WTC11 (cell line): ENCODE results near the gene IGFALS. TPM values are rescaled to one million over a fixed set of nuclear protein-coding genes. Genes with fewer than 3 reads are reported as not detected.

ENCODE experiments used
- ATAC-seq: fragments of 200-7000 bp; cut with Tn5 transposase; 2 replicates; pipeline ENCODE4 v1.10.0; 2021; ENCODE audit warnings: mild to moderate bottlenecking, moderate library complexity
- CTCF ChIA-PET: fragments of 300-600 bp; sonication (Branson Sonifier 250); formaldehyde crosslinking; loops from one replicate; lab custom pipeline; 2021; ENCODE audit warnings: antibody characterized with exemption; lab: Charles Lee
- POLR2A ChIA-PET: fragments of 350-600 bp; sonication (Branson Sonifier 250); formaldehyde crosslinking; loops from one replicate; lab custom pipeline; 2021; ENCODE audit warnings: antibody characterized with exemption; lab: Charles Lee
- DNase-seq: peaks from one replicate; pipeline ENCODE4 v3.0.0; 2021; ENCODE audit warnings: low spot score
- H3K27ac Mint-ChIP-seq: 2 replicates; pipeline ENCODE4 v1.8.0; 2021; ENCODE audit warnings: mixed read lengths
- H3K27me3 Mint-ChIP-seq: 2 replicates; pipeline ENCODE4 v1.8.0; 2021; ENCODE audit warnings: low read depth, mild to moderate bottlenecking, moderate library complexity, mixed read lengths
- H3K36me3 Mint-ChIP-seq: 2 replicates; pipeline ENCODE4 v1.8.0; 2021; ENCODE audit warnings: mixed read lengths
- H3K4me1 Mint-ChIP-seq: 2 replicates; pipeline ENCODE4 v1.8.0; 2022; ENCODE audit warnings: mixed read lengths
- H3K4me3 Mint-ChIP-seq: 2 replicates; pipeline ENCODE4 v1.8.0; 2021; ENCODE audit warnings: mild to moderate bottlenecking, moderate library complexity, mixed read lengths
- H3K9me3 Mint-ChIP-seq: 2 replicates; pipeline ENCODE4 v1.8.0; 2021; ENCODE audit warnings: mixed read lengths
- ELF4 ChIP-seq: sonication (generic); formaldehyde crosslinking; IDR thresholded peaks from 2 replicates; pipeline ENCODE4 v1.8.1; 2022; ENCODE audit warnings: low read depth, mild to moderate bottlenecking, moderate library complexity, missing genetic modification reagents
- ETV6 ChIP-seq: sonication (generic); formaldehyde crosslinking; IDR thresholded peaks from 2 replicates; pipeline ENCODE4 v1.8.1; 2022; ENCODE audit warnings: mild to moderate bottlenecking, missing genetic modification reagents
- FOXK1 ChIP-seq: sonication (generic); formaldehyde crosslinking; IDR thresholded peaks from 2 replicates; pipeline ENCODE4 v1.8.0; 2022; ENCODE audit warnings: mild to moderate bottlenecking, moderate library complexity, missing genetic modification reagents
- HMGA2 ChIP-seq: fragments of 250-450 bp; sonication (Bioruptor Pico); IDR thresholded peaks from 2 replicates; pipeline ENCODE4 v1.4.0; 2021; ENCODE audit warnings: mild to moderate bottlenecking, moderate library complexity
- IRF2 ChIP-seq: sonication (generic); formaldehyde crosslinking; IDR thresholded peaks from 2 replicates; pipeline ENCODE4 v1.8.0; 2022; ENCODE audit warnings: low read depth, missing genetic modification reagents, borderline replicate concordance
- NR1H2 ChIP-seq: sonication (generic); formaldehyde crosslinking; IDR thresholded peaks from 2 replicates; pipeline ENCODE4 v1.9.0; 2021; ENCODE audit warnings: mild to moderate bottlenecking, moderate library complexity, missing genetic modification reagents
- NR3C1 ChIP-seq: sonication (generic); formaldehyde crosslinking; conservative IDR thresholded peaks from 2 replicates; pipeline ENCODE4 v1.8.1; 2023; ENCODE audit warnings: low read depth, mild to moderate bottlenecking, missing genetic modification reagents
- OVOL2 ChIP-seq: fragments of 250-450 bp; sonication (Bioruptor Pico); IDR thresholded peaks from 2 replicates; pipeline ENCODE4 v1.9.0; 2021; ENCODE audit warnings: mild to moderate bottlenecking, borderline replicate concordance
- RELA ChIP-seq: sonication (generic); formaldehyde crosslinking; IDR thresholded peaks from 2 replicates; pipeline ENCODE4 v1.8.1; 2022; ENCODE audit warnings: missing genetic modification reagents, mild to moderate bottlenecking, borderline replicate concordance
- SP1 ChIP-seq: sonication (generic); formaldehyde crosslinking; conservative IDR thresholded peaks from 2 replicates; pipeline ENCODE4 v1.8.1; 2022; ENCODE audit warnings: missing genetic modification reagents
- TEAD1 ChIP-seq: sonication (generic); formaldehyde crosslinking; IDR thresholded peaks from 2 replicates; pipeline ENCODE4 v1.8.0; 2022; ENCODE audit warnings: mild to moderate bottlenecking, missing genetic modification reagents
- ZBTB21 ChIP-seq: sonication (generic); formaldehyde crosslinking; IDR thresholded peaks from 2 replicates; pipeline ENCODE4 v1.8.1; 2023; ENCODE audit warnings: mild to moderate bottlenecking, missing genetic modification reagents, borderline replicate concordance
- ZNF263 ChIP-seq: sonication (generic); formaldehyde crosslinking; IDR thresholded peaks from 2 replicates; pipeline ENCODE4 v1.8.1; 2022; ENCODE audit warnings: low read depth, mild to moderate bottlenecking, moderate library complexity, missing genetic modification reagents
- ZNF396 ChIP-seq: fragments of 250-450 bp; sonication (Bioruptor Pico); IDR thresholded peaks from 2 replicates; pipeline ENCODE4 v1.8.0; 2021; ENCODE audit warnings: mild to moderate bottlenecking, moderate library complexity, borderline replicate concordance
- total RNA-seq: library from RNA; stranded (reverse); gene quantifications from 3 replicates; pipeline ENCODE4 v1.2.3, GENCODE V29; 2021
- TF ChIP-seq, protein P1 (sequence below): sonication (generic); formaldehyde crosslinking; conservative IDR thresholded peaks from 2 replicates; pipeline ENCODE4 v1.8.1; 2022; ENCODE audit warnings: mild to moderate bottlenecking, missing genetic modification reagents
- TF ChIP-seq, protein P2 (sequence below): fragments of 250-450 bp; sonication (Bioruptor Pico); IDR thresholded peaks from 2 replicates; pipeline ENCODE4 v1.8.0; 2021; ENCODE audit warnings: mild to moderate bottlenecking
- TF ChIP-seq, protein P3 (sequence below): sonication (generic); formaldehyde crosslinking; IDR thresholded peaks from 2 replicates; pipeline ENCODE4 v1.8.0; 2022; ENCODE audit warnings: missing genetic modification reagents
- TF ChIP-seq, protein P4 (sequence below): fragments of 250-450 bp; sonication (Bioruptor Pico); IDR thresholded peaks from 2 replicates; pipeline ENCODE4 v2.1.2; 2022; ENCODE audit warnings: mild to moderate bottlenecking, moderate library complexity
- TF ChIP-seq, protein P5 (sequence below): sonication (generic); formaldehyde crosslinking; IDR thresholded peaks from 2 replicates; pipeline ENCODE4 v1.8.0; 2022; ENCODE audit warnings: mild to moderate bottlenecking, missing genetic modification reagents

The IGFALS gene
- total RNA-seq, 1 experiment from 2014 or later, result not detected

- CTCF ChIA-PET, result interaction anchor here (1.2 to 1.3 kb wide), 2 partner anchors 13 to 239 kb away, joined by 3 read pairs; no protein-coding TSS in a partner anchor
- no peaks in the 10 kb centered on the region for H3K9me3 Mint-ChIP-seq
These were observed 16.5 kb downstream of the IGFALS start for GRCh38 chr16:1776991-1777374.

DNA sequence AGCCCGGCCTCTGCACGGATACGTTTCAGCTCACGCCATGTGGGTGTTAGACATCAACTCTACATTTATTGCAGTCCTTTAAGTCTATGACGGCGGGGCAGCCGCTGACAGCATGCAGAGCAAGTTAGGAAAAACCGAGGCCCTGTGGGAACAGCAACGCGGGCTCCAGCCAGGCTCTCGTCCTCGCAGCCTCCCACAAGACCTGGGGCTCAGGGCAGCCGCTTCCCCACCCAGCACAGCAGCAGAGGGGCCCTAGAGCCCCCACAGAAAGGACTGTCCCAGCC, 16.9 kb downstream of the IGFALS start:
- H3K4me3 Mint-ChIP-seq, result no peak overlapping the region
- no peaks in the 10 kb centered on the region for H3K9me3 Mint-ChIP-seq
- H3K27me3 Mint-ChIP-seq, result no peaks in the 10 kb centered on the region; the same call in 1 of the 2 replicates
- TF ChIP-seq RELA (CRISPR knock-in tag), result no peak
- no peak for TF ChIP-seq TEAD1 (CRISPR knock-in tag)
- TF ChIP-seq, protein P1, sequence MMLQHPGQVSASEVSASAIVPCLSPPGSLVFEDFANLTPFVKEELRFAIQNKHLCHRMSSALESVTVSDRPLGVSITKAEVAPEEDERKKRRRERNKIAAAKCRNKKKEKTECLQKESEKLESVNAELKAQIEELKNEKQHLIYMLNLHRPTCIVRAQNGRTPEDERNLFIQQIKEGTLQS (CRISPR knock-in tag), result no peak
- TF ChIP-seq OVOL2, result no peak
- TF ChIP-seq ZBTB21, result no peak
- TF ChIP-seq ETV6 (CRISPR knock-in tag), result no peak
- TF ChIP-seq IRF2 (CRISPR knock-in tag), result no peak
- no peak for TF ChIP-seq ZNF396 (CRISPR knock-in tag)
- TF ChIP-seq, protein P2, sequence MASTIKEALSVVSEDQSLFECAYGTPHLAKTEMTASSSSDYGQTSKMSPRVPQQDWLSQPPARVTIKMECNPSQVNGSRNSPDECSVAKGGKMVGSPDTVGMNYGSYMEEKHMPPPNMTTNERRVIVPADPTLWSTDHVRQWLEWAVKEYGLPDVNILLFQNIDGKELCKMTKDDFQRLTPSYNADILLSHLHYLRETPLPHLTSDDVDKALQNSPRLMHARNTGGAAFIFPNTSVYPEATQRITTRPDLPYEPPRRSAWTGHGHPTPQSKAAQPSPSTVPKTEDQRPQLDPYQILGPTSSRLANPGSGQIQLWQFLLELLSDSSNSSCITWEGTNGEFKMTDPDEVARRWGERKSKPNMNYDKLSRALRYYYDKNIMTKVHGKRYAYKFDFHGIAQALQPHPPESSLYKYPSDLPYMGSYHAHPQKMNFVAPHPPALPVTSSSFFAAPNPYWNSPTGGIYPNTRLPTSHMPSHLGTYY, result no peak
- no peak for TF ChIP-seq HMGA2 (CRISPR knock-in tag)
- TF ChIP-seq FOXK1 (CRISPR knock-in tag), result no peak
- peaks cover 5% of the 10 kb centered on the region for H3K4me1 Mint-ChIP-seq
- peaks cover 4% of the 10 kb centered on the region for H3K36me3 Mint-ChIP-seq
- ATAC-seq (no peak), DNase-seq (no peak)
- ChIA-PET POLR2A (no interaction called here), CTCF (no interaction called here)
- no peak overlapping the region for H3K27ac Mint-ChIP-seq

More at GRCh38 chr16:1776991-1777374, 16.5 kb downstream of the IGFALS start:
- no peak for ATAC-seq
- peaks cover 7% of the 10 kb centered on the region for H3K4me1 Mint-ChIP-seq
- H3K36me3 Mint-ChIP-seq, result peaks cover 4% of the 10 kb centered on the region
- DNase-seq, result no peak
- TF ChIP-seq SP1 (CRISPR knock-in tag), result no peak
- no peak for TF ChIP-seq NR3C1 (CRISPR knock-in tag)
- no peak for TF ChIP-seq ELF4 (CRISPR knock-in tag)
- TF ChIP-seq IRF2 (CRISPR knock-in tag), result no peak
- TF ChIP-seq TEAD1 (CRISPR knock-in tag), result no peak
- TF ChIP-seq, protein P3, sequence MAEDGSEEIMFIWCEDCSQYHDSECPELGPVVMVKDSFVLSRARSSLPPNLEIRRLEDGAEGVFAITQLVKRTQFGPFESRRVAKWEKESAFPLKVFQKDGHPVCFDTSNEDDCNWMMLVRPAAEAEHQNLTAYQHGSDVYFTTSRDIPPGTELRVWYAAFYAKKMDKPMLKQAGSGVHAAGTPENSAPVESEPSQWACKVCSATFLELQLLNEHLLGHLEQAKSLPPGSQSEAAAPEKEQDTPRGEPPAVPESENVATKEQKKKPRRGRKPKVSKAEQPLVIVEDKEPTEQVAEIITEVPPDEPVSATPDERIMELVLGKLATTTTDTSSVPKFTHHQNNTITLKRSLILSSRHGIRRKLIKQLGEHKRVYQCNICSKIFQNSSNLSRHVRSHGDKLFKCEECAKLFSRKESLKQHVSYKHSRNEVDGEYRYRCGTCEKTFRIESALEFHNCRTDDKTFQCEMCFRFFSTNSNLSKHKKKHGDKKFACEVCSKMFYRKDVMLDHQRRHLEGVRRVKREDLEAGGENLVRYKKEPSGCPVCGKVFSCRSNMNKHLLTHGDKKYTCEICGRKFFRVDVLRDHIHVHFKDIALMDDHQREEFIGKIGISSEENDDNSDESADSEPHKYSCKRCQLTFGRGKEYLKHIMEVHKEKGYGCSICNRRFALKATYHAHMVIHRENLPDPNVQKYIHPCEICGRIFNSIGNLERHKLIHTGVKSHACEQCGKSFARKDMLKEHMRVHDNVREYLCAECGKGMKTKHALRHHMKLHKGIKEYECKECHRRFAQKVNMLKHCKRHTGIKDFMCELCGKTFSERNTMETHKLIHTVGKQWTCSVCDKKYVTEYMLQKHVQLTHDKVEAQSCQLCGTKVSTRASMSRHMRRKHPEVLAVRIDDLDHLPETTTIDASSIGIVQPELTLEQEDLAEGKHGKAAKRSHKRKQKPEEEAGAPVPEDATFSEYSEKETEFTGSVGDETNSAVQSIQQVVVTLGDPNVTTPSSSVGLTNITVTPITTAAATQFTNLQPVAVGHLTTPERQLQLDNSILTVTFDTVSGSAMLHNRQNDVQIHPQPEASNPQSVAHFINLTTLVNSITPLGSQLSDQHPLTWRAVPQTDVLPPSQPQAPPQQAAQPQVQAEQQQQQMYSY (CRISPR knock-in tag), result no peak
- no peak for TF ChIP-seq NR1H2 (CRISPR knock-in tag)
- TF ChIP-seq, all 79 proteins: peak for 0
- Mint-ChIP-seq H3K27me3 (no peaks in the 10 kb centered on the region; the same call in 1 of the 2 replicates), H3K27ac (no peak overlapping the region), H3K4me3 (no peak overlapping the region)
- POLR2A ChIA-PET, result no interaction called here

GRCh38 chr16:1775846-1776671, 17.4 kb downstream of the IGFALS start:
- ChIA-PET CTCF (no interaction called here), POLR2A (no interaction called here)
- Mint-ChIP-seq H3K36me3 (peaks cover 4% of the 10 kb centered on the region), H3K9me3 (no peaks in the 10 kb centered on the region), H3K4me3 (no peak overlapping the region), H3K27me3 (no peaks in the 10 kb centered on the region; the same call in 1 of the 2 replicates), H3K4me1 (no peaks in the 10 kb centered on the region; the same call in none of the 2 replicates), H3K27ac (no peak overlapping the region)
- no peak for DNase-seq
- TF ChIP-seq ZNF263 (CRISPR knock-in tag), result no peak
- TF ChIP-seq, protein P4, sequence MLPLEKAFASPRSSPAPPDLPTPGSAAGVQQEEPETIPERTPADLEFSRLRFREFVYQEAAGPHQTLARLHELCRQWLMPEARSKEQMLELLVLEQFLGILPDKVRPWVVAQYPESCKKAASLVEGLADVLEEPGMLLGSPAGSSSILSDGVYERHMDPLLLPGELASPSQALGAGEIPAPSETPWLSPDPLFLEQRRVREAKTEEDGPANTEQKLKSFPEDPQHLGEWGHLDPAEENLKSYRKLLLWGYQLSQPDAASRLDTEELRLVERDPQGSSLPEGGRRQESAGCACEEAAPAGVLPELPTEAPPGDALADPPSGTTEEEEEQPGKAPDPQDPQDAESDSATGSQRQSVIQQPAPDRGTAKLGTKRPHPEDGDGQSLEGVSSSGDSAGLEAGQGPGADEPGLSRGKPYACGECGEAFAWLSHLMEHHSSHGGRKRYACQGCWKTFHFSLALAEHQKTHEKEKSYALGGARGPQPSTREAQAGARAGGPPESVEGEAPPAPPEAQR (CRISPR knock-in tag), result no peak
- TF ChIP-seq, protein P5, sequence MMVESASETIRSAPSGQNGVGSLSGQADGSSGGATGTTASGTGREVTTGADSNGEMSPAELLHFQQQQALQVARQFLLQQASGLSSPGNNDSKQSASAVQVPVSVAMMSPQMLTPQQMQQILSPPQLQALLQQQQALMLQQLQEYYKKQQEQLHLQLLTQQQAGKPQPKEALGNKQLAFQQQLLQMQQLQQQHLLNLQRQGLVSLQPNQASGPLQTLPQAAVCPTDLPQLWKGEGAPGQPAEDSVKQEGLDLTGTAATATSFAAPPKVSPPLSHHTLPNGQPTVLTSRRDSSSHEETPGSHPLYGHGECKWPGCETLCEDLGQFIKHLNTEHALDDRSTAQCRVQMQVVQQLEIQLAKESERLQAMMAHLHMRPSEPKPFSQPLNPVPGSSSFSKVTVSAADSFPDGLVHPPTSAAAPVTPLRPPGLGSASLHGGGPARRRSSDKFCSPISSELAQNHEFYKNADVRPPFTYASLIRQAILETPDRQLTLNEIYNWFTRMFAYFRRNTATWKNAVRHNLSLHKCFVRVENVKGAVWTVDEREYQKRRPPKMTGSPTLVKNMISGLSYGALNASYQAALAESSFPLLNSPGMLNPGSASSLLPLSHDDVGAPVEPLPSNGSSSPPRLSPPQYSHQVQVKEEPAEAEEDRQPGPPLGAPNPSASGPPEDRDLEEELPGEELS (CRISPR knock-in tag), result no peak
- TF ChIP-seq, all 79 proteins: peak for 0
- ATAC-seq, result no peak
